ENCODE results near the gene ZNF532.
"Not testable (repeated sequence)": the region's sequence is repeated elsewhere in the genome, so short reads cannot be mapped to it uniquely, and the experiment has no call there.

The ZNF532 gene

DNA sequence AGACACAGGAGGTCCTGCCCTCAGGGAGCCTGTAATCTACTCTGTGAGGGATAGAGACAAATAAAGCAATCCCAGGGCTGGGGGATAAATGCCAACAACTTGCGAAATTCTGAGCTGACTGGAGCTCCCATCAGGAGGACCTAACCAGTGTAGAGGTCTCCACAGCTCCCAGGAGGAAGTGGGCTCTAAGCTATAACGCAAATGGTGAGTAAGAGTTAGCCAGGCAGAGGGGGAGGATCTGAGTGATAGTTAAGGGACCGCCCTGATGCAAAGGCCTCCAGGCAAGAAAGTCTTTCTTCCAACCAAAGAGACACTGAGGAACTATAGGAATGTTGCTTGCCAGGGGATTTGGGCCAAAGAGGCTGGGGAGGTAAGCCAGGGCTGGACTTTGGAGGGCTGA lies 16.0 kb upstream of the ZNF532 start:
- no peak for DNase-seq

DNA sequence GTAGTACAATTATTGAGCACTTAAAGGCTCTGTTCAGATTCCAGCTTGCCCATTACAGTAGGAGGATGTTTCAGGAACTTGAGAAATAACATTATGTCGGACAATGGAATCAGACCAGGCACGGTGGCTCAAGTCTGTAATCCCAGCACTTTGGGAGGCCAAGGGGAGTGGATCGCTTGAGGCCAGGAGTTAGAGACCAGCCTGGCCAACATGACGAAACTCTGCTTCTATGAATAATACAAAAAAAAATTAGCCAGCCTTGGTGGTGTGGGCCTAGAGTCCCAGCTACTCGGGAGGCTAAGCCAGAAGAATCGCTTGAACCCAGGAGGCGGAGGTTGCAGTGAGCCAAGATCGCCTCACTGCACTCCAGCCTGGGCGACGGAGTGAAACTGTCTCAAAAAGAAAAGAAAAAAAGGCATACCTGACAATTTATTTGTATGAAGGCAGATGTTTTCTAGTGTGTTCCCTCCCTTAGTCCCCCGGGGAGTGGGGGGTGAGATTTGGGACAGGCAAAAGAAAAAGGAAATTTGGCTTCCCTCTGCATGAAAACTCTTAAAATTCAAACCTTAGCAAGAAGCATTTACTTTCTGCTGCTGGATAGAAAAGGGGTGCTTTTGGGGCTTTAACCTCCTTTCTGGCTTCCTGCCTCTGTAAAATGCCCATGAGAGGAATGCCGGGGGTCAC lies 13.7 kb upstream of the ZNF532 start:
- no peak for DNase-seq

DNA sequence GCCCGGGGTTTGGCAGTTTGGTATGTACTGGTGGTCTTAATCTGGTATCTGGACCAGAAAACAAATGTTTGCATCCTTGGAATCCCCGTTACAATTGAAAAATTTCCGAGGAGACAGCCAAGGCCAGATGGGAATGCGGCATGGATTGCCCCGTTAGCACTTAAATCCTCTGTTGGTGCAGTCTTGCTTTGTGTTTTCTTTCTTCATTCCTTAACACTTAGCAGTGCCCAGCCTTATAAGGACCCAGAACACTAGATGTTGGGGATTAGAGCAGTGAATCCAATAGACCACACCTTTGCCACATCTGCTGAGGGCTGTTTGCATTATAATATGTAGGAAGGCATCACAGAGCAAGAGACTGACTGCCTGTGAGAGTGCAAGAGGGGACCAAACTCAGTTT lies 12.8 kb upstream of the ZNF532 start:
- DNase-seq = no peak

DNA sequence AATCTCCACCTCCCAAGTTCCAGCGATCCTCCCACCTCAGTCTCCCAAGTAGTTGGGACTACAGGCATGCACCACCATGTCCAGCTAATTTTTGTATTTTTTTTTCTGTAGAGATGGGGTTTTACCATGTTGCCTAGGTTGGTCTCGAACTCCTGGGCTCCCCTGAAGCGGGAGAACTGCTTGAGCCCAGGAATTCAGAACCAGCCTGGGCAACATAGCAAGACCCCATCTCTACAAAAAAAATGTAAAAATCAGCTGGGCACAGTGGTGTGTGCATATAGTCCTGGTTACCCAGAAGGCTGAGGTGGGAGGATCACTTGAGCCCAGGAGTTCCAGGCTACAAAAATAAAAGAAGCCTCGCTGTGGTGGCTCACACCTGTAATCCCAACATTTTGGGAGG lies 12.0 kb upstream of the ZNF532 start:
- no peak for DNase-seq

DNA sequence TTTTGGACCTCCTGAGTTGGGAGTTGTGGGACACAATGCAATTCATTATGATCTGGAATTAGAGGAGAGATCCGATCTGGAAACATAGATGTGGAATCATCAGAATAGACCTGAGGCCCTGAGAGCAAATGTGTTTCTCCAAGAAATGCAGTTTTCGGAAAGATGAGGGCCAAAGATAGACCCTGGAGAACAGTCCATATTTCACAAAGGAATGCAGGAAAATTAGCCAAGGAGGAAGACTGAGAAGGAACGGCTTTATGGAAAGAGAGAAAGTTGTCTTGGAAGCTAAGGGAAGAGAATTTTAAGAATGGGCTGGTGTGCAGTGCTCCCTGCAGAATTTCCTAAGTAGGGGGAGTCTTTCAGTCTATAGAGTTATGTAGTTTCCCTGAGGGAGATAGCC lies 11.1 kb upstream of the ZNF532 start:
- no peak for DNase-seq

DNA sequence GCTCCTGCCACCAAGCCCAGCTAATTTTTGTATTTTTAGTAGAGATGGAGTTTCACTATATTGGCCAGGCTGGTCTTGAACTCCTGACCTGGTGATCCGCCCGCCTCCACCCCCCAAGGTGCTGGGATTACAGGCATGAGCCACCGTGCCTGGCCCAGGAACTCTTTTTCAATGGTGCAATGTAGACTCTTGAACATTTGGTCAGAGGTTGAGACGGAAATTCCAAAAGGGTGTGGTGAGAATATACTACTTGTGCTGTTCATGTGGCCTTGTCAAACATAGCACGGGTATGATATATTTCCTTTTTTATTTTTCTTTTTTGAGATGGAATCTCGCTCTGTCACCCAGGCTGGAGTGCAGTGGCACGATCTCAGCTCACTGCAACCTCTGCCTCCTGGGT lies 9.2 kb upstream of the ZNF532 start:
- DNase-seq = not testable (repeated sequence)

DNA sequence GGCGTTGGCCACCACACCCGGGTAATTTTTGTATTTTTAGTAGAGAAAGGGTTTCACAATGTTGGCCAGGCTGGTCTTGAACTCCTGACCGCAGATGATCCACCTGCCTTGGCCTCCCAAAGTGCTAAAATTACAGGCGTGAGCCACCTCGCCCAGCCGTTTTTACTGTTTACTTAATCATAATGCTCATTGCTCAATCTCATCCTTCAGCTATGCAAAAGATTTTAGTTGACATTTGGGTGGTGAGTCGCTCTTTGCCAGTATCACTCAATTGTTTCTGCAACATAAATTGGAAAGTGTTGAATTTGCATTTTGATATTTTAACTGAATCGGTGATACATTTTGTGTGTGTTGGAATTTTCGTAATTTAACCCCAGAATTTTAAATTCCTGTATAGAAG lies 7.8 kb upstream of the ZNF532 start:
- DNase-seq = no peak

DNA sequence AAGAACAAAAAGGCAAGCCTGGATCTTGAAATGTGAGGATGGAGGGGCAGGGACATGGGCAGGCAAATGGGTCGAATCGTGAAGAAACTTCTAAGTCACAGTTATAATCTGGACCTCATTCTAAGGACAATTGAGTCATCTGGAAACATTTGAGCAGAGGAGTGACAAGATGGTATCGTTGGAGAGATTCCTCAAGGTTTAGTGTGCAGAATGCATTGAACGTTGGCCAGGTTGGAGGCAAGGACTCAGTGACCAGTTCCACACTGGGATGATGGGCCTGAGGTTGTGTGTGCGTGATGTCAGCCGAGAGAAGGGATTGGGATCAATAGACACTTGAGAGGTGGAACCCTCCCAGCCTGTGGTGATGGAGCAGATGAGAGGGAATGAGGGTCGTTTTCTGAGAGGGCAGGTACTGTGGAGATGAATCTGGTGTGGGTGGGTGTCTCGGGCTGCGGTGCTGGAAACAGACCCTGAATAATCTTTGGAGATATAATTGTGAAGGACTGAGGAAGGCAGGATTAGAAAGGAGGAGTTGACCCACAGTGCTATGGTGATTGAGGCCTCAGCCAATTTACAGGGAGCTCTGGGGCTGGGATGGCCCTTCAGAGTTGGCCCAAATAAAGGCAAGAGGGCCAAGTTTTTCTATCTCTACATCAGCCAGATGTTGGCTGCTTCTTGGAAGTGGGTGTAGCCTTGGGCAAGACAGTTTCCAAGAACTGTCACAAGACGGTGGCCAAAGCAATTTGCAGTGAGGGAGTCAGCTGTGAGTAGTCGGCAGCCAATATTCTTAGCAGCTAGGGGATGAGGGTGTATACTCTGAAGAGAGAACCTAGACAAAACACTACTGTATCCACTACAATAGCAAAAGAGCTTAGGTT lies 5.8 kb upstream of the ZNF532 start:
- DNase-seq = no peak

DNA sequence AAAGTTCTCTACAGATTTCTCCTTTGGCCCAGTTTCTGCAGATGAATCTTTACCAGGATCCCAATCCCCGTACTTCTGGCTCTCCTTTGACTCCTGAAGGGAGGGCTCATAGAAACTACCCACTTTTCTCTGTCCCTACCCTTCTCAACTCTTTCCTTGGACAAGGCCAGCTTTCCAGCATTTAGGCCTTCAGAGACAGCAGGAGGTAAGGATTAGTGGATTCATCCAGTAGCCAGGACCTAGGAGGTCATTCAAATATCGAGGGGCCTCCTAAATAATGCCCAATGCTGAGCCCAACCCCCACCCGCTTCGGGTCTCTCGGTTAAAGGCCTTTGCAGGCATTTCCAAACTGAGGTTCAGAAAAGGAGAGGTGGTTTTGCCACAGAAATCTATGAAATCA lies 4.8 kb upstream of the ZNF532 start:
- DNase-seq = no peak

DNA sequence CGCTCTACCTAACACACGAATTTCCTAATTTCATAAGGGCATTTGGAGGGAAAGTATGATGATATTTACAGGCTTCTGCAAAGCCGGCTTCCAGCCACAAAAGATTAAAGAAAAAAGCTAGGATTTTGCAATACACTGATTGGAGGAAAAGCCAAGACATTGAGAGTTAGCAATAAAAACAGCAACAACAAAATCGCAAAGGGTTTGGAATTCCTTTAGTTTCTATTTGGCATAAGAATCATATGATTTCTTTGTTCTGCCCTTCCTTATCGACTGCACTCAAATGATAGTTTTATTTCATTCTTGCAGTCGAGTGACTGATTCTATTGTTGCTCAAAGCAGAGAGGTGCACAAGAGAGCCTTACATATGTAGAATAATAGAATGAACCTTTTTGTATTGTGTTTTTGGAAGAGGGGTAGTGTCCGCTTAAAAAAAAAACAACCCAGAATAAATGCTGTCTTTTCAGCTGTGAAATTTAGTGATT lies 3.9 kb upstream of the ZNF532 start:
- DNase-seq = no peak

DNA sequence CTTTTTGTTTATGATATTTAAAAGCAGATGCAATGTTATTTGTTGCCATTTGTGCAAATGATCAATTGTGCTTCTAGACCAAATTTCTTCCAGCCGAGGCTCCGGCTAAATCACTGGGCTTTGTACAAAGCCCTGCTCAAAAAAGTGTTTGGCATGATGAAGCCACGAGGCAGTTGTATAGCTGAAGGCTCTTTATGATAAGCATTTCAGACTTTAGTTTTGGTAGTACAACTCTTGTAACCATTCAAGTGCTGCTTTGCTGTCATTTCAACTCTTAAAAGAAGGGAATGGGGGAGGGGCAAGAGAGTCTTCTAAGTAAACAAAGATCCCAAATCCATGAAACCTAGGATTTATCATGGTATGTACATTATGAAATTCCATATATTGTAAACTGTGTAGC lies 3.3 kb upstream of the ZNF532 start:
- DNase-seq = no peak

DNA sequence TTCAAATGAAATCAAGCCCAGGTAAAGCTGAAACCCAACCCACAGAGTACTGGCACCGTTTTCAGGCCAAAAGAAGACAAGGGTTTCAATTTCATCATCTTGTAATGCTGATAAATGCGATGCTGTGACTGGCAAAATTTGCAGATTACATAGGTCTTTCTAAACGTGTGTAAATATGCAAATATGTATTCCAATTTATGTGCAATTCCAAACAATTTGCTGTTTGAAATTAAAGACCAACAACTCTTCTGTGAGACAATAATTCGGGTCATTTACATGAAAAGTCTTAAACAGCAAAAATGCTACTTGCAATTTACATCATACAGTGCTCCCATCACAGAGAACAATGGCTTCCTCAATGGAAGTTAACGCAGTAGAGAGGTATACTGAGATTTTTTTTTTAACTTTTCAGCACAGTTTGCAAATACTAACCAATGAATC lies 2.8 kb upstream of the ZNF532 start:
- DNase-seq = no peak

DNA sequence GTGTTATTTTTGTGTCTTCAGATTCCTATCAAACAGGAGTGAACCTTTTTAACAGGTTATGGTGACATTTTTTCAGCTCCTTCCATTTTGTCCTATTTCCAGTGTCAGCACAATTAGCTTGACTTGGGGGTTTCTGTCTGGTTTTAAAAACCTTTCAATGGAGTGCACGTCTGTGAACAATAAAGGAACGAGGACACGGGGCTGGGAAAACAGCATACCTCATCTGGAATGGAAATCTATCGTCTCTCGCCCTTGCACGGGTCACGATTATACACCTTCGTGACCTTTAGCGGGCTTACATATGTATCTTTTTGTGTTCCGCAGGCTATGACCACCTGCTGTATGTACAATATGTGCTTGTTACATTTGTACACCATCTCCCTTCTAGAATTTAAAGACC lies 2.3 kb upstream of the ZNF532 start:
- DNase-seq = no peak

DNA sequence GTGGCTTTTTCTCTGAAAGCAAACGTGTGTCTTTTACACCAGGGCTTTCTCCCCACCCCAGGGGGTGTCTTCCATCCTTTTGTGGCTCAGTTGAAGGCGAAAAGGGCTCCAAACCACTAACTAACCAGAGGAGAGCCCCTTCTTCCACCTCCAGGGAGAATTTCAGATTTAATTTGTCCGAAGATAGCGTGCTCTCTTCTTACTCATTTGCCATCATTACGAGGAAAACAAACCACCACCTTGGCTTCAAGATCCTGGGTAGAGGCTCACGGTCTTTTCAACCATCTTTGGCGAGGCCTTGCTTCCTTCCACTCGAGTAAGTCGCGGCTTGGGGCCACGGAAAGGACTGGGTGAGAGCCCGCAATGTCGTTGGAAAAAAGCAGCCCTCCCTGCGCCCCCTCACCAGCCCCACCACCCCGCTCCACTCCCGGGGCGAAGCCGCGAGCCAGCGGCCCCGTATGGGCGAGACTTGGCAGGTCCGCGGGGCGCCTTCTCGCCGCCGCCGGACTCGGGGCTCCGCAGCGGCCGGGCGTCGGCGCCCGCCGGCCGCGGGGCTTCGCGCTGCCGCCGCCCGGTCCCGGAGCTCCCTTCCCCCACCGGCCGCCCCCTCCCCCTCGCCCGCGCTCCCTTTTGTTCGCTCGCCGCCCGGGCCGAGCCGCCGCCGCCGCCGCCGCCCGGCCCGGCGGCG lies 1.7 kb upstream of the ZNF532 start:
- DNase-seq = no peak

DNA sequence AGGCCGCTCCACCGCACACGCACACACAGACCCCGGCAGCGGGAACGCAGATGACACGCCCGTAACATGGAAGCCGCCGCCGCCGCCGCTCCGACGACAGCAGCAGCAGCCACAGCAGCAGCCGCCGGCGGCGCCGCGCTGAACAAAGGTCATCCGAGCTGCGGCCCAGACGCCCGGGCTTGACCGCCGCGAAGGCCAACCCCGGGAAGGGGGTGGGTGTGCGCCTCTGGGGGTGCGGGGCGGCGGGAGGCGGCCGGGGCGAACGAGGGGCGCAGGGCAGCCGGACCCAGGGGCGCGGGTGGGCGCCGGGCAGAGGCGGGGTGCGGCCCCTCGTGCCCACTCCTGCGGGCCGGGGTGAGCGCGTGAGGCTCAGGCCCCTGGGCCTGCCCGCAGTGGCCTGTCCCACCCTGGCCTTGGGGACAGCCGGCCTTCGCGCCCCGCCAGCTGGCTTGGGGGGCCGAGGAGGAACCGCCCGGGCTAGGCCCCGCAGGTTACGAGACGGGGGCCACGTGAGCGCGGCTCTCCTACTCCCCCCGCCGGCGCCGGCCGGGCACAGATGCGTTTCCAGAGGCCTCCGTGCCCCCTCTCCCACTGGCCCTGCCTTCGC lies 1.0 kb upstream of the ZNF532 start:
- DNase-seq = no peak

DNA sequence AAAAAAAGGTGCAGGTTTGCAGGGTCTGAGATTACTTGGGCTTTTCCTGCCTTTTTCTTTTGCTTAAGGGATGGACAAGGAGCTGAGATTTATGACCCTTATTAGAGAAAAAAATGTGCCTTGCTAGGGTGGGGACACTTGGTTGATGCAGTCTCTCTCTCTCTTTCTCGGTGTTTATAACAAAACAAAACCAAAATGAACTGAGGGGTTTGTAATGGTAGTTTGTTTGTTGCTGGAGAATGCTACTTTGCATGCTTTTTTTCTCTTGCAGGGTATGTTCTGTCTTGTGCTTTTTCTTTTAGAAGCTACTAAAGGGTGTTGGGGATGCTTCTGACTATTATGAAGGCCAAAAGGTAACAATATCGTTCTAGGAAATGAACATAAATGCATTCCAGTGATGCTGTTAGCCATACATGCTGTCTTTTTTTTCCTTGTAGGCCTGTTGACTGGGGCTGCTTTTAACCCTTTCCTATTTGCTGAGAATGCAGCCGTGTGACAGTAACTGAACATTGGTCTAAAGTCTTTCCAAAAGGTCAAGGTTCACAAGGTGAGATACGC lies 435 bp downstream of the ZNF532 start:
- no peak for DNase-seq

DNA sequence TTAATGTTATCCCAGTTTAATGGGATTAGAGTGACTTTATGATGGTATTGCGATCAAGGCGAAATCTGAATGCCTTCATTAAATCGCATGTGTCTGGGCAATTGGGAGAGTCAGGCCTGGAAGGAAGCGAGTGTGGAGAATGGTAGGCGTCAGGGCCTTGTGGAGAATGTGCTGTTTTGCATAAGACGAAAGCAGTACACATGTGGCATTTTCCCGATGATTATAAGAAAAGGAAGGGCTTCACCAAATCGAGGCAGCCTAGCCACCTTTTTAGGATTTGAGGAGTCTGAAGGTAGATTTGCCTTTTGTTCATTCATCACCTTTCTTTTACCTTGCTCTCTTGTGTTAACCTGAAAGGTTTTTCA lies 1.0 kb downstream of the ZNF532 start:
- DNase-seq = no peak

DNA sequence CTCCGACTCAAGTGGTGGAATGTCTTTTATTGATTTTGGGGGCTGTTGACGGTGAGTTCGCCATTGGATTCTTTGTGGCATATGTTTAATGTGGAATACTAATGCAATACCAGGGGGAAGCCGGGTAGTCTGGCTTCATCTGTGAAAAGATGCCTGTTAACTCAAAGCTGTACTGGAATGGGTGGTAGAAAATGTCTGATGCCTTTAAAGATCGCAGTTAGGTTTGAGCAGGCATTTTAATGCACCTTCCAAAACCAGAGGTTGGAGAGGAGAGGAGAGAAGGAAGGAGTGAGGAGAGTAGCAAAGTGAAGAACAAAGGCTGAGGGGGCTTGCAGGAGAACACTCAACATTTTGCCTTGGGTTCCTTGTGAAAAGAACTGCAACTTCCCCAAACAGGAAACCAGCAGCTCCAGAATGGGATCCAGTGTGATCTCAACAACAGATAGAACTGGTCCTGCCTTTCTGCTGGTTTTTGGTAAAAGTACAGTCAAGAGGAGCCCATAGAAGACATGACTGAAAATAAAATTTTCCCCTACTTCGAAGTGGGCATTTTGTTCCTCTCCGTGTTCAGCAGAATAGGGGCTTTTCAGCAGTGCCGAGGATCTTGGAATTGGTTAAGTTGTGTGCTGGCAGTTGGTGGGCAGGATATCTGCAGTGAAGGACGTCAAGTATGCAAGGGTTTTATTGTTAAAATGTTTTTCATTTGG lies 1.5 kb downstream of the ZNF532 start:
- no peak for DNase-seq

DNA sequence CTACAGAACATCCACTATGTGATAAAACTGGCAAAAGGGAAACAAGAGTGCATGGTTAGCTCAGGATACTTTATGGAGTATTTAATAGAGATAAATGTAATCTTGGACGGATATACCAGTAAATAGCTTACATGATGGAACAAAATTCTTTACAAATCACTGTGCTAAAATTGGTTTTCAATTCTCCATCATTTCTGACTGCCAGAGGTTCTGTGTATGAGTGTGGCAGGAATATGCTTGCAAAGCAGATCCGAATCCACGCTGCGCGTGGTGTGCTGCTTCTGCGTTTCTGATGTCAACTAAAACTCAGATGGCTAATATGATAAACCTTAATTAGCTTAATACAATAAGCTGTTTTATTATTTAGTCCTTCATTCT lies 2.1 kb downstream of the ZNF532 start:
- no peak for DNase-seq

DNA sequence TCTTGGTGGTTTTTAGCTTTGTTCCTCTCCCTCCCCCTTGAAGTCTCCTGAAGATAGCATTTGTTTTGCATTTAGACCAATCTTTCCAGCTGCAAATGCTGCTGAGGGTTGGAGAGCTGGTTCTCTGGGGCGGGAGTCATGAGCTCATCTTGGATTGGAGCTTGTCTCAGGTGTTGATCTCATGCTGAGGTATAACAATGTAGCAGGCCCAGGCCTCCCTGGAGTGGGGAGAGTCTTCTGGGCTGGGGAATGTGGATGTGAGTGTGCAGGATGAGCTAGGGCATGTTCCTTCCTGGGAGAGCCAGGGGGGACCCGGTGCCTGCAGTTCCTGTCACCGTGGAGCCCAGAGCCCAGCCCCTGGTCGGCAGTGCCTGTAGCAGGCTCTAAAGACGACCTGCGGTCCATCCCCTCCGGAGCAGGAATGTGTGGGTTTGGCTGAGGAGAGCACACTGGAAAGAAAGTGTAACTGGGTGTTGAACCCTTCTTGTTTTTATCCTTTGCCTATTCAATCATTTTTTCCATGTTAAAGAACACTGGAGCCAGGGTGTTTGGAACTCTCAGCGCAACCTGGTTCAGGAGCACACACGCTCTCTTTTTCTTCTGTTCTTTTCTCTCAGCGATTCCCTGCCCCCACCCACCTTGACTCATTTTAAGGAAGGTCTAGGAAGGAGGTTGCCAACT lies 2.7 kb downstream of the ZNF532 start:
- DNase-seq = no peak

DNA sequence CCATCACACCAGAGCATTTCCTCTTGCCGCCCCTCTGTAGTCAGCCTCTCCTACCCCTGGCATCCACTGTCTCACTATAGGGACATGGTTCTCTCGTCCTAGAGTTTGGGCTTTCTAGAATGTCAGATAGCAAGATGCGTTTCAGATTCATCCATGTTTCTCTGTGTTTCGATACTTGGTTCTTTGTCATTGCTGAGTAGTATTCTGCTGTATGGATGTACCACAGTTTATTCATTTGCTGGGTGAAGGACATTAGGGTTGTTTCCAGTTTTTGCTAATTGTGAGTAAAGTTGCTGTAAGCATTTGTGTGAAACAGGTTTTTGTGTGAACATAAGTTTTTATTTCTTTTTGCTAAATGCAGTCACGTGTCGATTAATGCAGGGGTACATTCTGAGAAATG lies 3.8 kb downstream of the ZNF532 start:
- no peak for DNase-seq

DNA sequence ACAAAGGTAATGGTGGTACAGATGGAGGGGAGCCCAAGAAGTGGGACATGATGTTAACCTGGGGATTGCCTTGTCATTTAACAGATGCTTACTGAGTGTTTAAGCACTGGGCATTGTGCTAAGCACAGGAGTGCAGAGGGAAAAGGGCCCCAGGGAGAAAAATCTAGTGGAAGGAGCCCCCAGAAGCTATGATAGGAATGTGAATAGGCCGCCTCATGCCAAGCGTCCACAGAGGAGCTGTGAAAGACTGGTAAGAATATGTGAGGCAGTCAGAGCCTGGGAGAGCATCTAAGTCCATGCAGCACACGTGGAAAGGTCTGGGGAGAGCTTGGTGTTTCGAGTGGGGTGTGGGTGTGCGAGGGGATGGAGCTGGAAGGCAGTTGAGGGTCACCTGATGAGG lies 5.5 kb downstream of the ZNF532 start:
- no peak for DNase-seq
